Measurements from ENCODE around the gene SORCS3.

The SORCS3 gene

GRCh38 chr10:104646146-104646545, 5.1 kb downstream of the SORCS3 start:
- no peak for DNase-seq (ENCODE audit: low read depth in 2 of 2)

DNA sequence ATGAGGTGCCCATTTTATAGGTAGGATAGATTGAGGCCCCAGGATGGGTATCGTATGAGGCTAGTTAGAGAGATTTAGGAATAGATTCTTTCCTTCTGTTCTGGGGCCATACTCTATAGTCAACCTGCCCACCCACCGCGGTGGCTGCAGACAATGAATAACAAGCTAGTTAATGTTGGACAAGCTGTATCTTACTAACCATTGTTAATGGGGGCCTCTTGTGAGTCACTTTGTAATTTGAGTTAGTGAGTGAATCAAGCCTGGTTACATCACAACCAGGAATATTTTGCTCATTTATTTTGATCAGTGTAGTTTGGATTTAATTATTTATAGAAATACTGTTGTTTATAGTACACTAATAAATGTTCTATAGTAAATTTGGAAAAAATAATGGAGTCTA, 7.3 kb downstream of the SORCS3 start:
- DNase-seq (ENCODE audit: low read depth in 2 of 2) = no peak

DNA sequence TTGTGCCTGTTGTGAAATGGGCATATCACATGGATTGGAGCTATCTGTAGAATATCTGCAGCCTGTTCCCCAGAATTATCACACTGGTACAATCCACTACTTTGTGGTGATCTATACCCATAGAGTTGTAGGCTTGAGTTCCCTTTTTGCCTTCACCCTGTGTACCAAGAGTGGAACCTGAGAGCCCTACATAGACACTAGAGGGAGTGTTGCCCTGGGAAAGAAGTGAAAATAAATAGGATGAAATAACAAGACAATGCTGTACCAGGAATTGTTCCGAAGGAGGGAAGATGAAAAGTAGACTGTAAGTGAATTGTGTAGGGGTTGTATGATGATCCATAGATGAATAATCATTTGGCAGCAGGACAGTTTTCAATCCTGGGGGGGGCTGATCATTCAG, 9.0 kb downstream of the SORCS3 start:
- DNase-seq (ENCODE audit: low read depth in 2 of 2) = no peak

DNA sequence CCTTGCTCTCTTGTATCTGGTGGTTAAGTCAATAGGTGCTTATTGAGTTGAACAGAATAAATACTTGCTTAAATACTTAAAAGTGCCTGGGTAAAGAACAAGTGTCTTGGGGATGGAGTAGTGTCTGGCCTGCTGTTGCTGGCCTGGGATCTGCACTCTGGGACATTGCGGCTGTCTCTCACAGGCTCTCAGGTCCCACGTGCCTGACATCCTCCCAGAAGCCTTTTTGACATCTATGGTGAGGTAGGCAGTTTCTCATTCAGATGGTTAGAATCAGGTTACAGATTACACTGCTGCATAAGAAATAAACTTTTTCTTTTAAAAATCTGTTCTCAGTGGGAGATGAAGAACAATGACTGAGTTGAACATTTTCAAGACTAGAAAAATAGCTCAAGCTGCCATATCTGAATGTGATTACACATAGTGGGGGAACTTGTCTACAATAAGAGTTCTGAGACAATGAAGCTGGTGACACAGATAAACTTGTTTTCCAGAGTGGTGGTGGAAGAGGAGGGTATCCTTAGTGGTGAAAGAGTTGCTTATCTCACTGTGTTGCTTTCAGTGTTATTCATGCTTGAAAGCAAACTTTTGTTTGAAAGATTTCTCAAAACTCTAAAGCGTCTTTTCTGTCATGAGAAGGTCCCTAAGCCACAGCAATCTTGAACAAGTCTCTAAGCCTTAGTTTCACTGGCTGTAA, 9.7 kb downstream of the SORCS3 start:
- no peak for DNase-seq (ENCODE audit: low read depth in 2 of 2)

DNA sequence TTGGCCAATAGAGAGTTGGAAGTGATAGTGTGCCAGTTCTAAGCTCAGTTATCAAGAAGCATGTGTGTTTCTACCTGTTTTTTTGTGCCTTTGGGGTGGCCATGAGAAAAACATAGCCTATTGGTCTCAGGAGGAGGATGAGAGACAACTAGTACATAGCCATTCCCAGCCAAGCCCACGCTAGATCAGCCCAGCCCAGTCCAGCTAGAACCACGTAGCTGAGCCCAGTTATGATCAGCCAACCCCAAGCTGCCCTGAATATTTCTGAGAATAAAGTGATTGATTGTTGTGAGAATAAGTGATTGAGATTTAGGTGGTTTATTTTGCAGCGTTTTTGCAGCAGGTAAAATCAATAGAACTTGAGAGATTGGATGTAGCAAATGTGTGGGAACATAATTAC, 15.9 kb downstream of the SORCS3 start:
- DNase-seq (ENCODE audit: low read depth in 2 of 2) = no peak

GRCh38 chr10:104657457-104657856, 16.4 kb downstream of the SORCS3 start:
- DNase-seq (ENCODE audit: low read depth in 2 of 2) = no peak

- DNase-seq (ENCODE audit: low read depth in 2 of 2) = no peak
These were observed 17.0 kb downstream of the SORCS3 start for GRCh38 chr10:104658067-104658466.

DNA sequence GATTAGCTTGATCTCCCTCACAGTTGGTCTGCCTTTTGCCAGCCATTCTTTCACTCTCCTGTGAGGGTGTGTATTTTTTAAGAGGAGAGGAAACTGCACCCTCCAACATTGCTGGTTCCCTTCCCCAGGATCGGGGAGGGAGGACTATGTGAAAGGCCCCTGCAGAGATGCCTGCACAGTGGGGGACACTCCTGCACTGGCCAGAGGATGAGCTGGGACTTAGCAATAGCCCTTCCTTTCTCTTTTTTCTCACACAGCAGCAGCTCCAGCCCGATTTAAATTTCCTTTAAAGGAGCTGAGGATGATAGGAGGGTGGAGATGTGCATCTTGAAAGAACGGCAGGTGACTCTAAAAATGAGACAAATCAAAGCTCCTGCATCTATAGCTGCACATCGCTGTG, 18.7 kb downstream of the SORCS3 start:
- DNase-seq (ENCODE audit: low read depth in 2 of 2) = no peak

GRCh38 chr10:104663076-104663475, 22.0 kb downstream of the SORCS3 start:
- DNase-seq (ENCODE audit: low read depth in 2 of 2) = no peak

DNA sequence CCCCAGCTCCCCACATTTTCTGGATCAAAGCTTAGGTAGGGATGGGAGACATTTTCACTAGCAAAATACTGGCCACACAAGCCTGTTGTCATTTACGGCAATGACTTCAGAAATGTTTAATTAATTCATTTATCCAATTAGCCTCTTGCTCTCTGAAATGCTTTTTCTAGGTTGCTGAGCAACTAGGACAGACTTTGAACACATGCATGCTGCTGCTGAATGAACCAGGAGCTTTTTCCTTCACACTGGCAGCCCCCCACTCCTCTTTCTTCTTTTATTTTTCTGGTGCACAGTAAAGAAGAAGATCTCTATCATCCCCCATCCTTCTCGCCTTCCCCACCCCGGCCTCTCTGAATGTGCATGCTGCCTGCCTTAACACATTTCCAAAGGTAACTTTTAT, 22.5 kb downstream of the SORCS3 start:
- DNase-seq (ENCODE audit: low read depth in 2 of 2) = no peak

GRCh38 chr10:104664205-104664604, 23.1 kb downstream of the SORCS3 start:
- no peak for DNase-seq (ENCODE audit: low read depth in 2 of 2)

- DNase-seq (ENCODE audit: low read depth in 2 of 2) = no peak
These were observed 24.1 kb downstream of the SORCS3 start for GRCh38 chr10:104665174-104665573.

DNA sequence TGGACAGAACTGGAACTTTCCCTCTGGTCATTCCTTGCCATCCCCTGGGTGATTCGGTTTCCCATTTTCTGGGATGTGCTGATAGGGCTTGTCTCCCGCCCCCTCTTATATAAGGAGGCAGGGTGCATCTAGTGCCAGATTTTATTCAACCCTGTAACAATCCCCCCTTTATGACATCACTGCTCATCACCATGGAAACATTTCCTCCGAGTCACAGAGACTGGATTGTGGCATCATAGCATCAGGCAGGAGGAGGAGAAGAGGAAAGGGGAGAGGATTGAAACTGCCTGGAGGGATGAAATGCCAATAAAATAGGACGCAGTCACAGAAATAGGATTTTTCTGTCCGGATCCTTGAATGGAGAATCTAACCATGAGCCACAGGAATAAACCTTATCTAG, 25.0 kb downstream of the SORCS3 start:
- DNase-seq (ENCODE audit: low read depth in 2 of 2) = no peak

- DNase-seq (ENCODE audit: low read depth in 2 of 2) = no peak
These were observed 35.8 kb downstream of the SORCS3 start for GRCh38 chr10:104676874-104677273.

- DNase-seq (ENCODE audit: low read depth in 2 of 2) = no peak
These were observed 37.6 kb downstream of the SORCS3 start for GRCh38 chr10:104678658-104679057.

DNA sequence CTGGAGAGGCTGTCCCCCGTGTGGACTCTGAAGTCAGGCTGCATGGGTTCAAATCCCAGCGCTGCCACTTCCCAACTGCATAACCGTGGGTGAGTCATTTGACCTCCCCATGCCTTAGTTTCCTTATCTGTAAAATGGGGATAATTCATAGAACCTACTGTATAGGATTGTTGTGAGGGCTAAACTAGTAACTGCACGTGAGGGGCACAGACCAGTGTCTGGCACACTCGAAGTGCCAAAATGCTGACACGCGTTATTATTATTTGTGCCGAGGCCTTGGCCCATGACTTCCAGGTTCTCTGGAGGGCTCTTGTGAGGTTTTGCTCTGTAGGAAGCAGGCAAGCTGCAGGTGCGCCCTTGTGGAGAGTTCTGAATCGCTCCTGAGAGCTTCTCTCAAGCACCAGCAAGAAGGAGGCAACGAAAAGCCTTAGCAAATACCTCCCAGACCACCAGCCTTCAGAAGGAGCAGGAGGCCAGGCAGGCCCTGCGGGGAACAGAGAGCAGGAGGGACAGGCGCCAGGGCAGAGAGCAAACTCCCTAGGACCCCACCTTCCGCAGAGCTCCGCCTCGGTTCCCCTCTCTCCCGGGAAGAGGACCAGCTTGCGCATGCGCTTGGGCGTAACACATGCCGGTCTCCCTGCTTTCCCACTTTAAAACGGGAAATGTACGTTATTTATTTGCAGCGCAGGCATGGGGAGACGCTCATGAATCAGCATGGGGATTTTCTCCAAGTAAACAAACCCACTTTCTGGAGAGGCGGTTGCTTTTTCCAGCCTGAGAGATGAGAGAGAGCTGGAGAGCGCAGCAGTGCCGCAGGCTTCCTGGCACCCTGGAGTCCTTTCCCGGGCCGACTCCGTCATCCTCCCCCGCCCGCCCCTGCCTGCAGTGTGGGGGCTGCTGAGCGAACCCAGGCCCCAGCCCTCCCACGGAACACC, 39.6 kb downstream of the SORCS3 start:
- DNase-seq (ENCODE audit: low read depth in 2 of 2) = no peak

- DNase-seq (ENCODE audit: low read depth in 2 of 2) = no peak
These were observed 40.4 kb downstream of the SORCS3 start for GRCh38 chr10:104681485-104681884.

DNA sequence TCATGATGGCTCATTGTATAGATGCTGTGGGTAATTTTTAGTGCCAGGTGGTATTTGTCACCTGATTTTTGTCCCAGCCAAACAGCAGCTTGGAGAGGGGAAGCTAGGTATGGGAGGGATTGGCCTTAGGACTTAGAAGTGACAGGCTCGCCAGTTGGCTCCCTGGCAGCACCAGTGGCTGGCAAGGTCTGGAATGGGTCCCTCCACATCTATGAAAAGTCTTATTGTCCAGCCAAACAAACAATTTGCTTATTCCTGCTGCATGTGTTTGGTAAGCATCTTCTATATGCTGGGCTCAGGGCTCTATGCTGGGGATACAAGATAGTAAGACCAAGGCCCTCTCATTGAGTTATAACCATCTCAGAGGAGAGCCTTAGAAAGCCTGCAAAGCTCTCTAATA, 42.5 kb downstream of the SORCS3 start:
- no peak for DNase-seq (ENCODE audit: low read depth in 2 of 2)

DNA sequence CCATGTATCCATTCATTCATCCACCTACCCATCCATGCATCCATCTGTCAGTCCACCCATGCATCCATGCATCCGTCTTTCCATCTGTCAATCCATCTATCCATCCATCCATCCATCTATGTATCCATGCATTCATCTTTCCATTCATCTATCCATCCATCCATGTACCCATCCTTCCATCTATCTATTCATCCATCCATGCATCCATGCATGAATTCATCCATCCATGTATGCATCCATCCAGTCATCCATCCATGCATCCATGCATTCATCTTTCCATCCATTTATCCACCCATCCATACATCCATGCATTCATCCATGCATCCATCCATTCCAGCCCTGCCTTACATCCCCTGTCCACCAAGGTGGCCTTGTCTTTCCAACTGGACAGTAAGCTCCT, 45.7 kb downstream of the SORCS3 start:
- no peak for DNase-seq (ENCODE audit: low read depth in 2 of 2)

- no peak for DNase-seq (ENCODE audit: low read depth in 2 of 2)
These were observed 47.4 kb downstream of the SORCS3 start for GRCh38 chr10:104688251-104689042.

DNA sequence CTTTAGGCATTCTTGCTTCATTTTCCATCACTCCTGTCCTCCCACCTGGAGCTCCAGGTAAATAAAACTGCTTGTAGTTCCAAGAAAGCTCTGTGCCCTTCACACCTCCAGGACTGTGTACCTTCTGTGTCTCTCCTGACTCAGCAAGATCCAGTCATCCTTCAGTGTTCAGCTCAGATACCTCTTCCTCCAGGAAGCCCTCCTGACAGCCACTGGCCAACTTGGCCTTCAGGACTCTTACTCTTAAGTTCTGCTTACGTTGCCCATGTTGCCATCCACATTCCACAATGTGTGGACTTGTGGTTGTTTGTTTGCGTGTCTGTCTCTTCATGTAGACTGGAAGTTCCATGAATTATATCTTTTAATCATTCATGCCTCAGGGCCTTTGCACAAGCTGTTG, 48.0 kb downstream of the SORCS3 start:
- DNase-seq (ENCODE audit: low read depth in 2 of 2) = no peak

GRCh38 chr10:104689547-104689946, 48.5 kb downstream of the SORCS3 start:
- DNase-seq (ENCODE audit: low read depth in 2 of 2) = no peak
